ENCODE data around the gene G3BP2.

Gene G3BP2

GRCh38 chr4:75662626-75663025 lies 10.6 kb downstream of the G3BP2 start:
- Histone ChIP-seq H3K4me3 (ENCODE audit: low read depth, low read length, poor library complexity, severe bottlenecking) (no peak overlapping the region), H3K9ac (ENCODE audit: low read length) (no peak overlapping the region), H3K9me2 (ENCODE audit: low read depth, low read length) (no peaks in the 10 kb centered on the region), H3K27me3 (ENCODE audit: insufficient read depth, low read length) (no peaks in the 10 kb centered on the region), H3F3A (ENCODE audit: insufficient read depth, low read length) (no peaks in the 10 kb centered on the region), H3K9me3 (ENCODE audit: low read length) (no peaks in the 10 kb centered on the region), H4K20me1 (ENCODE audit: insufficient read depth, low read length) (peaks cover 15% of the 10 kb centered on the region), H2AFZ (ENCODE audit: low read length) (no peak overlapping the region), H3K79me2 (ENCODE audit: insufficient read depth, low read length) (peaks cover 86% of the 10 kb centered on the region), H3K4me2 (ENCODE audit: low read length) (no peak overlapping the region), H3K36me3 (ENCODE audit: insufficient read depth, low read length) (peaks cover 58% of the 10 kb centered on the region), H3K4me1 (ENCODE audit: insufficient read depth, low read length, severe bottlenecking) (peaks cover 21% of the 10 kb centered on the region), H3K27ac (ENCODE audit: low read depth, low read length, poor library complexity, severe bottlenecking) (no peak overlapping the region)
- TF ChIP-seq CTCF (IDR thresholded peaks at IDR 0.05; ENCODE audit: low read length), result no peak
- TF ChIP-seq EZH2 (IDR thresholded peaks at IDR 0.05; ENCODE audit: borderline replicate concordance, low read length), result no peak

GRCh38 chr4:75660491-75660890 lies 12.7 kb downstream of the G3BP2 start:
- Histone ChIP-seq H3K9me3 (ENCODE audit: low read length) (no peaks in the 10 kb centered on the region), H3K9me2 (ENCODE audit: low read depth, low read length) (no peaks in the 10 kb centered on the region), H3K27ac (ENCODE audit: low read depth, low read length, poor library complexity, severe bottlenecking) (no peak overlapping the region), H3K27me3 (ENCODE audit: insufficient read depth, low read length) (no peaks in the 10 kb centered on the region), H3K4me2 (ENCODE audit: low read length) (no peak overlapping the region), H3K9ac (ENCODE audit: low read length) (no peak overlapping the region), H3K4me3 (ENCODE audit: low read depth, low read length, poor library complexity, severe bottlenecking) (no peak overlapping the region), H3K36me3 (ENCODE audit: insufficient read depth, low read length) (peaks cover 80% of the 10 kb centered on the region), H3F3A (ENCODE audit: insufficient read depth, low read length) (no peaks in the 10 kb centered on the region), H4K20me1 (ENCODE audit: insufficient read depth, low read length) (peaks cover 10% of the 10 kb centered on the region), H3K79me2 (ENCODE audit: insufficient read depth, low read length) (peaks cover 65% of the 10 kb centered on the region), H3K4me1 (ENCODE audit: insufficient read depth, low read length, severe bottlenecking) (peaks cover 5% of the 10 kb centered on the region), H2AFZ (ENCODE audit: low read length) (no peak overlapping the region)
- TF ChIP-seq EZH2 (IDR thresholded peaks at IDR 0.05; ENCODE audit: borderline replicate concordance, low read length), result no peak
- no peak for TF ChIP-seq CTCF (IDR thresholded peaks at IDR 0.05; ENCODE audit: low read length)

- H4K20me1 ChIP-seq (ENCODE audit: insufficient read depth, low read length), result peaks cover 7% of the 10 kb centered on the region
- H3F3A ChIP-seq (ENCODE audit: insufficient read depth, low read length), result no peaks in the 10 kb centered on the region
- H2AFZ ChIP-seq (ENCODE audit: low read length), result no peak overlapping the region
- no peaks in the 10 kb centered on the region for H3K9me2 ChIP-seq (ENCODE audit: low read depth, low read length)
- H3K9me3 ChIP-seq (ENCODE audit: low read length), result no peaks in the 10 kb centered on the region
- H3K4me1 ChIP-seq (ENCODE audit: insufficient read depth, low read length, severe bottlenecking), result no peaks in the 10 kb centered on the region
- H3K9ac ChIP-seq (ENCODE audit: low read length), result no peak overlapping the region
- H3K4me3 ChIP-seq (ENCODE audit: low read depth, low read length, poor library complexity, severe bottlenecking), result no peak overlapping the region
- H3K4me2 ChIP-seq (ENCODE audit: low read length), result no peak overlapping the region
- H3K79me2 ChIP-seq (ENCODE audit: insufficient read depth, low read length), result peaks cover 56% of the 10 kb centered on the region
- no peak overlapping the region for H3K27ac ChIP-seq (ENCODE audit: low read depth, low read length, poor library complexity, severe bottlenecking)
- peaks cover 84% of the 10 kb centered on the region for H3K36me3 ChIP-seq (ENCODE audit: insufficient read depth, low read length)
- no peak for TF ChIP-seq EZH2 (IDR thresholded peaks at IDR 0.05; ENCODE audit: borderline replicate concordance, low read length)
- TF ChIP-seq CTCF (IDR thresholded peaks at IDR 0.05; ENCODE audit: low read length), result no peak
- H3K27me3 ChIP-seq (ENCODE audit: insufficient read depth, low read length), result no peaks in the 10 kb centered on the region
Observed at GRCh38 chr4:75659512-75660031, 13.6 kb downstream of the G3BP2 start.
